Adrenal gland (tissue), 5 donors: Measurements from ENCODE around the gene GMDS.

Experiments
- POLR2A ChIP-seq, 2 donors: fragments of 450-650 bp; IDR thresholded peaks; one replicate each; pipeline ENCODE4 v1.6.1; 2017; ENCODE audit warnings: antibody characterized with exemption in 2 of 2, mild to moderate bottlenecking in 2 of 2, moderate library complexity in 1 of 2
- TF ChIP-seq, protein P1 (sequence below), 6 experiments: fragments of 450-650 bp in 4 of 6; fragments of 200-600 bp in 2 of 6; sonication (generic) in 1 of 6; IDR thresholded peaks; 1 replicate in 5 of 6; 2 replicates in 1 of 6; pipeline versions ENCODE4 v1.5.1 to v1.8.0; 2016 to 2021; ENCODE audit warnings: antibody characterized with exemption in 6 of 6, mild to moderate bottlenecking in 2 of 6, moderate library complexity in 1 of 6
- donor health status: DM: no; HTN: no; CAD: no.

GRCh38 chr6:2033544-2033943 lies 211.9 kb downstream of the GMDS start:
- no peak for TF ChIP-seq POLR2A (IDR thresholded peaks at IDR 0.05)
- TF ChIP-seq, protein P1, sequence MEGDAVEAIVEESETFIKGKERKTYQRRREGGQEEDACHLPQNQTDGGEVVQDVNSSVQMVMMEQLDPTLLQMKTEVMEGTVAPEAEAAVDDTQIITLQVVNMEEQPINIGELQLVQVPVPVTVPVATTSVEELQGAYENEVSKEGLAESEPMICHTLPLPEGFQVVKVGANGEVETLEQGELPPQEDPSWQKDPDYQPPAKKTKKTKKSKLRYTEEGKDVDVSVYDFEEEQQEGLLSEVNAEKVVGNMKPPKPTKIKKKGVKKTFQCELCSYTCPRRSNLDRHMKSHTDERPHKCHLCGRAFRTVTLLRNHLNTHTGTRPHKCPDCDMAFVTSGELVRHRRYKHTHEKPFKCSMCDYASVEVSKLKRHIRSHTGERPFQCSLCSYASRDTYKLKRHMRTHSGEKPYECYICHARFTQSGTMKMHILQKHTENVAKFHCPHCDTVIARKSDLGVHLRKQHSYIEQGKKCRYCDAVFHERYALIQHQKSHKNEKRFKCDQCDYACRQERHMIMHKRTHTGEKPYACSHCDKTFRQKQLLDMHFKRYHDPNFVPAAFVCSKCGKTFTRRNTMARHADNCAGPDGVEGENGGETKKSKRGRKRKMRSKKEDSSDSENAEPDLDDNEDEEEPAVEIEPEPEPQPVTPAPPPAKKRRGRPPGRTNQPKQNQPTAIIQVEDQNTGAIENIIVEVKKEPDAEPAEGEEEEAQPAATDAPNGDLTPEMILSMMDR (IDR thresholded peaks at IDR 0.05) = no peak
